Activated CD4-positive, alpha-beta T cell treated with anti-CD3 and anti-CD28 coated beads for 48 hours (primary cell): ENCODE data around the gene GAS2L3.
"Not testable (repeated sequence)": the region's sequence is repeated elsewhere in the genome, so short reads cannot be mapped to it uniquely, and the experiment has no call there.

Source experiments
- DNase-seq: peaks from one replicate; pipeline ENCODE4 v3.0.0-alpha.2; 2020

The GAS2L3 gene

GRCh38 chr12:100573292-100574186 is at the start of gene GAS2L3:
GAS2L3 (plus strand) TSS chr12:100573684; CDS start chr12:100594905, 21,221 bp downstream.
- peak; percentile 70 for DNase-seq

GRCh38 chr12:100528034-100528433 is 45.5 kb upstream of the GAS2L3 start:
- DNase-seq: no peak

- no peak for DNase-seq
Observed at GRCh38 chr12:100528471-100529127, 44.9 kb upstream of the GAS2L3 start.

- no peak for DNase-seq
Observed at GRCh38 chr12:100529756-100530350, 43.6 kb upstream of the GAS2L3 start.

- no peak for DNase-seq
Observed at GRCh38 chr12:100533376-100533775, 40.1 kb upstream of the GAS2L3 start.

- no peak for DNase-seq
Observed at GRCh38 chr12:100534625-100535227, 38.8 kb upstream of the GAS2L3 start.

- DNase-seq: peak; percentile 22
Observed at GRCh38 chr12:100539202-100539601, 34.3 kb upstream of the GAS2L3 start.

GRCh38 chr12:100544165-100544564 is 29.3 kb upstream of the GAS2L3 start:
- no peak for DNase-seq

GRCh38 chr12:100545092-100545491 is 28.4 kb upstream of the GAS2L3 start:
- no peak for DNase-seq

- no peak for DNase-seq
Observed at GRCh38 chr12:100553936-100554335, 19.5 kb upstream of the GAS2L3 start.

GRCh38 chr12:100554608-100555077 is 18.8 kb upstream of the GAS2L3 start:
- no peak for DNase-seq

GRCh38 chr12:100555722-100556121 is 17.8 kb upstream of the GAS2L3 start:
- DNase-seq: no peak

GRCh38 chr12:100557357-100557756 is 16.1 kb upstream of the GAS2L3 start:
- no peak for DNase-seq

- not testable (repeated sequence) for DNase-seq
Observed at GRCh38 chr12:100559261-100559660, 14.2 kb upstream of the GAS2L3 start.

- no peak for DNase-seq
Observed at GRCh38 chr12:100564090-100564489, 9.4 kb upstream of the GAS2L3 start.

- DNase-seq: no peak
Observed at GRCh38 chr12:100564905-100565467, 8.5 kb upstream of the GAS2L3 start.

- no peak for DNase-seq
Observed at GRCh38 chr12:100565987-100566545, 7.4 kb upstream of the GAS2L3 start.

- DNase-seq: peak; percentile 4
Observed at GRCh38 chr12:100566887-100567637, 6.4 kb upstream of the GAS2L3 start.

- DNase-seq: no peak
Observed at GRCh38 chr12:100567945-100568344, 5.5 kb upstream of the GAS2L3 start.

- DNase-seq: no peak
Observed at GRCh38 chr12:100572184-100572583, 1.3 kb upstream of the GAS2L3 start.

GRCh38 chr12:100574187-100575074 is 947 bp downstream of the GAS2L3 start:
- DNase-seq: no peak
